Measurements from ENCODE around the gene LTBP4. TPM values are rescaled to one million over a fixed set of nuclear protein-coding genes. Genes with fewer than 3 reads are reported as not detected.

LTBP4 gene
- total and polyA plus RNA-seq, 2 donors: 6.0 to 35.6 TPM

DNA sequence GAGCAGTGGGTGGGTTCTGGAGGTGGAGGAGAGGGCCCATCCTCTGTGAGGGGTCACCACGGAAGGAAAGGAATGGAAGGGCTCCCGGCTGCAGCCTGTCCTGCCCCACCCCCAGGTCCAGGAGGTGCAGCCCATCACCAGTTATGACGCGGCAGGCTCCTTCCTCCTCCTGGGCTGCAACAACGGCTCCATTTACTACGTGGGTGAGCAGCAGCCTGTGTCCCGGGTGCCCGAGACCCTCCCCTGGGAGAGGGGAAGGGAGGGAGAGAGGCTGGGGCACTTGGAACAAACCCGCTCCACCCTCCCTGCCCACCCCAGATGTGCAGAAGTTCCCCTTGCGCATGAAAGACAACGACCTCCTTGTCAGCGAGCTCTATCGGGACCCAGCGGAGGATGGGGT lies 17.9 kb upstream of the LTBP4 start:
- H3K27ac ChIP-seq (ENCODE audit: low read depth in 1 of 2, low read length in 1 of 2): no peak overlapping the region
- no peak overlapping the region for H3K4me3 ChIP-seq (ENCODE audit: low read length in 2 of 2)
- 97% methylated on average over 14 of the region's 14 CpGs for WGBS
- no peak for DNase-seq (ENCODE audit: low read depth in 6 of 9, low spot score in 9 of 9)
- H3K4me1 ChIP-seq (ENCODE audit: control insufficient read depth in 2 of 2, insufficient read depth in 2 of 2, low read length in 2 of 2): peaks cover 0 to 2% of the 10 kb centered on the region in 2 donors
- peaks cover 54 to 64% of the 10 kb centered on the region in 2 donors for H3K36me3 ChIP-seq (ENCODE audit: control insufficient read depth in 2 of 2, insufficient read depth in 2 of 2, low read length in 1 of 2)
- no peaks in the 10 kb centered on the region for H3K27me3 ChIP-seq (ENCODE audit: control insufficient read depth in 2 of 2, insufficient read depth in 1 of 2, low read length in 1 of 2)
- no peaks in the 10 kb centered on the region for H3K9me3 ChIP-seq (ENCODE audit: control insufficient read depth in 2 of 2, insufficient read depth in 1 of 2, low read length in 1 of 2)

DNA sequence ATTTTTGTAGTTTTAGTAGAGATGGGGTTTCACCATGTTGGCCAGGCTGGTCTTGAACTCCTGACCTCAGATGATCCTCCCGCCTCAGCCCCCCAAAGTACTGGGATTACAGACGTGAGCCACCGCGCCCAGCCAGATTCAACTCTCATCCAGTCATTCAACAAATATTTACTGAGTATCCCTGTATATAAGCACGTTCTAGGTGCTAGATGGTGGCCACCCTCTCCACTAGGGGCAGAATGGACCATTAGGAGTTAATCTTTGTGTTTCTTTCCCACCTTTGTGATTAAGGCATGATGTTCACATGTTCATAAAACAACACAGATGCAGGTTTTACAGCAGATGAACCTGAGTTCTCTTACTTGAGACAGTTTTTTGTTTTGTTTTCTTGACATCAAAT lies 17.2 kb upstream of the LTBP4 start:
- Histone ChIP-seq H3K27me3 (ENCODE audit: control insufficient read depth in 2 of 2, insufficient read depth in 1 of 2, low read length in 1 of 2) (no peaks in the 10 kb centered on the region), H3K4me3 (ENCODE audit: low read length in 2 of 2) (no peak overlapping the region), H3K27ac (ENCODE audit: low read depth in 1 of 2, low read length in 1 of 2) (no peak overlapping the region), H3K9me3 (ENCODE audit: control insufficient read depth in 2 of 2, insufficient read depth in 1 of 2, low read length in 1 of 2) (no peaks in the 10 kb centered on the region), H3K36me3 (ENCODE audit: control insufficient read depth in 2 of 2, insufficient read depth in 2 of 2, low read length in 1 of 2) (peaks cover 61 to 71% of the 10 kb centered on the region in 2 donors), H3K4me1 (ENCODE audit: control insufficient read depth in 2 of 2, insufficient read depth in 2 of 2, low read length in 2 of 2) (no peaks in the 10 kb centered on the region)
- WGBS: 98% methylated on average over 5 of the region's 5 CpGs
- DNase-seq (ENCODE audit: low read depth in 6 of 9, low spot score in 9 of 9): no peak

DNA sequence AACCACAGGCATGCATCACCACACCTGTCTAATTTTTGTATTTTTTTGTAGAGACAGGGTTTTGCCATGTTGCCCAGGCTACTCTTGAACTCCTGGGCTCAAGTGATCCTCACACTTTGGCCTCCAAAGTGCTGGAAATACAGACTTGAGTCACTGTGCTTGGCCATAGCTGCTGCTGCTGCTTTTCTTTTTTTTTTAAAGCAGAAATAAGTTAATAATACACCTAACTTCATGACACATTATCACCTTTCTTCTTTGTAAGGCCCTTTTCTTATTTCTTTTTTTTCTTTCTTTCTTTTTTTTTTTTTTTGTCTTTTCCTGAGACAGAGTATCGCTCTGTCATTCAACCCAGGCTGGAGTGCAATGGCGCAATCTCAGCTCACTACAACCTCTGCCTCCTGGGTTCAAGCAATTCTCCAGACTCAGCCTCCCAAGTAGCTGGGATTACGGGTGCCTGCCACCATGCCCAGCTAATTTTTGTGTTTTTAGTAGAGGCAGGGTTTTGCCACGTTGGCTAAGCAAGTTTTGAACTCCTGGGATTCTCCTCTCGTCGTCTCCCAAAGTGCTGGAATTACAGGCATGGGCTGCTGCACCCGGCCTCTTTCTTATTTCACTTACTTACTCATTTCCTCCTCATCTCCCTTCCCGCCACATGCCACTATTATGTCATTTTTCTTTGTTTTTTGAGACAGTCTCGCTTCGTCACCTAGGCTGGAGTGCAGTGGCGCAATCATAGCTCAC lies 15.8 kb upstream of the LTBP4 start:
- no peaks in the 10 kb centered on the region for H3K27me3 ChIP-seq (ENCODE audit: control insufficient read depth in 2 of 2, insufficient read depth in 1 of 2, low read length in 1 of 2)
- WGBS: 96% methylated on average over 11 of the region's 11 CpGs
- no peaks in the 10 kb centered on the region for H3K4me1 ChIP-seq (ENCODE audit: control insufficient read depth in 2 of 2, insufficient read depth in 2 of 2, low read length in 2 of 2)
- H3K9me3 ChIP-seq (ENCODE audit: control insufficient read depth in 2 of 2, insufficient read depth in 1 of 2, low read length in 1 of 2): no peaks in the 10 kb centered on the region
- no peak overlapping the region for H3K27ac ChIP-seq (ENCODE audit: low read depth in 1 of 2, low read length in 1 of 2)
- no peak overlapping the region for H3K4me3 ChIP-seq (ENCODE audit: low read length in 2 of 2)
- H3K36me3 ChIP-seq (ENCODE audit: control insufficient read depth in 2 of 2, insufficient read depth in 2 of 2, low read length in 1 of 2): peaks cover 55 to 72% of the 10 kb centered on the region in 2 donors
- no peak for DNase-seq (ENCODE audit: low read depth in 6 of 9, low spot score in 9 of 9)

DNA sequence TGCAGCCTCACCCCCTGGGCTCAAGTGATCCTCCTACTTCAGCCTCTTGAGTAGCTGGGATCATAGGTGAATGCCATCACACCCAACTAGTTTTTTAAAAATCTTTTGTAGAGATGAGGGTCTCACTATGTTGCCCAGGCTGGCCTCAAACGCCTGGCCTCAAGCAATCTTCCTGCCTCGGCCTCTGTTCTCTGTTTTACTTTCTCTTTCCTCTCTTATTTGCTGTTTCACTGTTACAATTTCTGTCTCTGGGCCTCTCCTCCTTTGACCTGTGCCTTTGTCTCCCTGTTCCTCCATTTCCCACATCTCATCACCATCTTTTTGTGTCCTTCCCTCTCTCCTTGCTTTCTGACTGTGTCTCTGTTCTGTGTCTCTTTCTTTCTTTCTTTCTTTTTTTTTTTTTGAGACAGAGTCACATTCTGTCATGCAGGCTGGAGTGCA lies 15.2 kb upstream of the LTBP4 start:
- WGBS: 99% methylated on average over 2 of the region's 2 CpGs
- peaks cover 49 to 72% of the 10 kb centered on the region in 2 donors for H3K36me3 ChIP-seq (ENCODE audit: control insufficient read depth in 2 of 2, insufficient read depth in 2 of 2, low read length in 1 of 2)
- no peaks in the 10 kb centered on the region for H3K27me3 ChIP-seq (ENCODE audit: control insufficient read depth in 2 of 2, insufficient read depth in 1 of 2, low read length in 1 of 2)
- no peak overlapping the region for H3K4me3 ChIP-seq (ENCODE audit: low read length in 2 of 2)
- no peak for DNase-seq (ENCODE audit: low read depth in 6 of 9, low spot score in 9 of 9)
- no peaks in the 10 kb centered on the region for H3K9me3 ChIP-seq (ENCODE audit: control insufficient read depth in 2 of 2, insufficient read depth in 1 of 2, low read length in 1 of 2)
- H3K4me1 ChIP-seq (ENCODE audit: control insufficient read depth in 2 of 2, insufficient read depth in 2 of 2, low read length in 2 of 2): no peaks in the 10 kb centered on the region
- no peak overlapping the region for H3K27ac ChIP-seq (ENCODE audit: low read depth in 1 of 2, low read length in 1 of 2)

DNA sequence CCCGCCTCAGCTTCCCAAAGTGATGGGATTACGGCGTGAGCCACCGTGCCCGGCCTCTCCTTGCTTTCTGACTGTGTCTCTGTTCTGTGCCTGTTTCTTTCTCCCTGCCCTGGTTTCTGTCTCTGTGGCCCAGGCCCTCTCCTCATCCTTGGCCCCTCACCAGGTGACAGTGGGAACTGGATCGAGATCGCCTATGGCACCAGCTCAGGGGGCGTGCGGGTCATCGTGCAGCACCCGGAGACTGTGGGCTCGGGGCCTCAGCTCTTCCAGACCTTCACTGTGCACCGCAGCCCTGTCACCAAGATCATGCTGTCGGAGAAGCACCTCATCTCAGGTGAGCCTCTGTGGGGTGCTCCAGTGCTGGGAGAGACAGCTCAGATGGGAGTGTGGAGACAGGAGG lies 14.6 kb upstream of the LTBP4 start:
- DNase-seq (ENCODE audit: low read depth in 6 of 9, low spot score in 9 of 9): no peak
- Histone ChIP-seq H3K27ac (ENCODE audit: low read depth in 1 of 2, low read length in 1 of 2) (no peak overlapping the region), H3K9me3 (ENCODE audit: control insufficient read depth in 2 of 2, insufficient read depth in 1 of 2, low read length in 1 of 2) (no peaks in the 10 kb centered on the region), H3K27me3 (ENCODE audit: control insufficient read depth in 2 of 2, insufficient read depth in 1 of 2, low read length in 1 of 2) (no peaks in the 10 kb centered on the region), H3K36me3 (ENCODE audit: control insufficient read depth in 2 of 2, insufficient read depth in 2 of 2, low read length in 1 of 2) (peaks cover 44 to 69% of the 10 kb centered on the region in 2 donors), H3K4me3 (ENCODE audit: low read length in 2 of 2) (no peak overlapping the region), H3K4me1 (ENCODE audit: control insufficient read depth in 2 of 2, insufficient read depth in 2 of 2, low read length in 2 of 2) (no peaks in the 10 kb centered on the region)
- 97% methylated on average over 14 of the region's 14 CpGs for WGBS

DNA sequence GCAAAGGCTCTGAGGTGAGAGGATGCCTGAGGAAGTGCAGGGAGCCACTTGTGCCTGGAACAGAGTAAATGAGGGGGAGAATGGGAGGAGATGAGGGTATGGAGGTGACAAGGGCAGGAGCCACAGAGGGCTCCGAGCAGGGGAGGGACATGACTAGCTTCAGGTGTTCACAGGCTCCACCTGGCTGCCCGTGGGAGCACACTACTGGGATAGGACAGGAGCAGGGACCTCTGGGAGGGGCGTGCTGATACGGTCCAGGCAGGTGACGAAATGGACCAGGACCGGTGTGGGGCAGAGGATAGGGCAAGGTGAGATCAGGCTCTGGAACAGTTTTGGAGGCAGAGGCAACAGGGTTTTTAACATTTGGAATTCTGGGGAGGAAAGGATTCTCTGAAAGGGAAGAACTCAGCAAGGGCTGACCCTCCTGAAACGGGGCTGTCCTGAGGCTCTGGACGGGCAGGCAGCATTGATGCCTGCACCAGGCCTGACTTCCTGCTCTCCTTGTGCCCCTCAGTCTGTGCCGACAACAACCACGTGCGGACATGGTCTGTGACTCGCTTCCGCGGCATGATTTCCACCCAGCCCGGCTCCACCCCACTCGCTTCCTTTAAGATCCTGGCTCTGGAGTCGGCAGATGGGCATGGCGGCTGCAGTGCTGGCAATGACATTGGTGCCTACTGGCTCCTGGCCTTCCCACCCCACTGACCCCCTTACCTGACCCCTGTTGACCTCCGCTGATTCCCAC lies 12.9 kb upstream of the LTBP4 start:
- H3K9me3 ChIP-seq (ENCODE audit: control insufficient read depth in 2 of 2, insufficient read depth in 1 of 2, low read length in 1 of 2): no peaks in the 10 kb centered on the region
- H3K4me1 ChIP-seq (ENCODE audit: control insufficient read depth in 2 of 2, insufficient read depth in 2 of 2, low read length in 2 of 2): no peaks in the 10 kb centered on the region
- H3K27ac ChIP-seq (ENCODE audit: low read depth in 1 of 2, low read length in 1 of 2): no peak overlapping the region
- WGBS: 97% methylated on average over 19 of the region's 19 CpGs
- H3K4me3 ChIP-seq (ENCODE audit: low read length in 2 of 2): no peak overlapping the region
- no peak for DNase-seq (ENCODE audit: low read depth in 6 of 9, low spot score in 9 of 9)
- H3K27me3 ChIP-seq (ENCODE audit: control insufficient read depth in 2 of 2, insufficient read depth in 1 of 2, low read length in 1 of 2): no peaks in the 10 kb centered on the region
- peaks cover 32 to 53% of the 10 kb centered on the region in 2 donors for H3K36me3 ChIP-seq (ENCODE audit: control insufficient read depth in 2 of 2, insufficient read depth in 2 of 2, low read length in 1 of 2)

DNA sequence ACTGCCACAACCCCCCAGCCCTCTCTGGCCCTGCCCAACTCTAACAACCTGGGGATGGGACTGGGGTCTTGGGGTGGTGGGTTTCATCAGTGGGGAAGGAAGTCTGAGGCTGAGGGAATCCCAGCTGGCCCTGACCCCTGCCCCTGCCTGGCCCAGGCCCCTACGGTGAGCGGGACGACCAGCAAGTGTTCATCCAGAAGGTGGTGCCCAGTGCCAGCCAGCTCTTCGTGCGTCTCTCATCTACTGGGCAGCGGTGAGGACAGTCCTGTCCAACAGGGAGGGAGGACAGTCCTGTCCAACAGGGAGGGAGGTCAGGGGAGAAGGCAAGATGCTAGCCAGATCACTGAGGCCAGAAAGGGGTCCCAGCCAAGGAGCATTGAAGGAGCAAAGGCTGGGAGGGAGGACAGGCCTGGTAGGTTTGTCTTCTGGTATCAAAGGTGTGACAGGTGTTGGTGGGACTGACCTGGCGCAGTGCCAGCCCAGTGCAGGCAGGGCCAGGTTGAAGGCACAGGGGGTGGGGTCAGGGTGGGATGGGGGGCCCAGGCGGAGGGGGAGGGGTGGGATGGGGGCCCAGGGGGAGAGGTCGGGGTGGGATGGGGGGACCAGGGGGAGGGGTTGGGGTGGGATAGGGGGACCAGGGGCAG lies 12.1 kb upstream of the LTBP4 start:
- H3K27ac ChIP-seq (ENCODE audit: low read depth in 1 of 2, low read length in 1 of 2): no peak overlapping the region
- no peaks in the 10 kb centered on the region for H3K9me3 ChIP-seq (ENCODE audit: control insufficient read depth in 2 of 2, insufficient read depth in 1 of 2, low read length in 1 of 2)
- H3K4me1 ChIP-seq (ENCODE audit: control insufficient read depth in 2 of 2, insufficient read depth in 2 of 2, low read length in 2 of 2): peaks cover 0 to 2% of the 10 kb centered on the region in 2 donors
- H3K27me3 ChIP-seq (ENCODE audit: control insufficient read depth in 2 of 2, insufficient read depth in 1 of 2, low read length in 1 of 2): no peaks in the 10 kb centered on the region
- WGBS: 97% methylated on average over 9 of the region's 9 CpGs
- no peak overlapping the region for H3K4me3 ChIP-seq (ENCODE audit: low read length in 2 of 2)
- DNase-seq (ENCODE audit: low read depth in 6 of 9, low spot score in 9 of 9): no peak
- H3K36me3 ChIP-seq (ENCODE audit: control insufficient read depth in 2 of 2, insufficient read depth in 2 of 2, low read length in 1 of 2): peaks cover 28 to 45% of the 10 kb centered on the region in 2 donors

DNA sequence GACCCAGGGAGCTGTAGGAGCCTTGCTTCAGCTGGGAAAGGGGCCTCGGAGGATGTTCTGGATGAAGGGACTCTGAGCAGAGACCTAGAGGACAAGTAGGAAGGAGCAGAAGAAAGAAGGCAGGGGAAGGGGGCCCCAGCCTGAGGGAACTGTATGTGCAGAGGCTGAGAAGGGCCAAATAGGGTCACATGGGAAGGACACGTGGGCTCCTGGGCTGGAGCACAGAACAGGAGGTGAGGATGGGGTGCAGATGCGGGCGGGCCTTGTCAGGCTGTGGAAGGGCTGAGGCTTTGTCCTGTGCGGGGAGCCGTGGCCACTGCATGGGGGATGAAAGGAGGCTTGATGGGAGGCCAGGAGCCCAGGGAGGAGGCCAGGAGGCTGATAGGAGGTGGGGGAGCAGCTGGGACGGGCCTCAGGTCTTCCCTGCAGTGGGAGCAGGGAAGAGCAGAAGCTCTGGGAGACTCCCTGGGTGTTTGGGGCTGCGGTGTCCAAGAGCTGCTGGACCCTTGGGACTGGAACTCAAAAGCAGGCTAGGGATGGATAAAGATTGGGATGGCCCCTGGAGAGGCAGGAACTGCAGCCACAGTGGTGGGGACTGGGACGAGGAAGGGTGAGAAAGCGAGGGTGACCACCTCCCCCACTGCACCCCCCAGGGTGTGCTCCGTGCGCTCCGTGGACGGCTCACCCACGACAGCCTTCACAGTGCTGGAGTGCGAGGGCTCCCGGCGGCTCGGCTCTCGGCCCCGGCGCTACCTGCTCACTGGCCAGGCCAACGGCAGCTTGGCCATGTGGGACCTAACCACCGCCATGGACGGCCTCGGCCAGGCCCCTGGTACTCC lies 11.4 kb upstream of the LTBP4 start:
- H3K4me3 ChIP-seq (ENCODE audit: low read length in 2 of 2): no peak overlapping the region
- H3K36me3 ChIP-seq (ENCODE audit: control insufficient read depth in 2 of 2, insufficient read depth in 2 of 2, low read length in 1 of 2): peaks cover 24 to 44% of the 10 kb centered on the region in 2 donors
- no peak for DNase-seq (ENCODE audit: low read depth in 6 of 9, low spot score in 9 of 9)
- H3K9me3 ChIP-seq (ENCODE audit: control insufficient read depth in 2 of 2, insufficient read depth in 1 of 2, low read length in 1 of 2): no peaks in the 10 kb centered on the region
- peaks cover 0 to 6% of the 10 kb centered on the region in 2 donors for H3K27me3 ChIP-seq (ENCODE audit: control insufficient read depth in 2 of 2, insufficient read depth in 1 of 2, low read length in 1 of 2)
- WGBS: 99% methylated on average over 26 of the region's 26 CpGs
- peaks cover 0 to 9% of the 10 kb centered on the region in 2 donors for H3K4me1 ChIP-seq (ENCODE audit: control insufficient read depth in 2 of 2, insufficient read depth in 2 of 2, low read length in 2 of 2)
- H3K27ac ChIP-seq (ENCODE audit: low read depth in 1 of 2, low read length in 1 of 2): no peak overlapping the region

All from thymus (tissue), 11 donors.